Right lobe of liver (tissue), 4 donors: ENCODE measurements around the gene CMPK1.

ENCODE experiments used
- CTCF ChIP-seq, 4 donors: fragments of 200-600 bp in 3 of 4; fragments of 450-650 bp in 1 of 4; IDR thresholded peaks; one replicate each; pipeline versions ENCODE4 v1.5.1 to v1.8.0; 2016 to 2022; ENCODE audit warnings: antibody characterized with exemption in 4 of 4, mild to moderate bottlenecking in 2 of 4
- POLR2A ChIP-seq: fragments of 450-650 bp; IDR thresholded peaks from one replicate; pipeline ENCODE4 v1.6.1; 2017; ENCODE audit warnings: antibody characterized with exemption, mild to moderate bottlenecking
- donor health status: DM: no; HTN: no; CAD: no.
- donor health status: DM: no; HTN: no; CAD: no.
- donor health status: DM: no; HTN: yes; CAD: no.

GRCh38 chr1:47348246-47348645 is 14.7 kb downstream of the CMPK1 start:
- no peak for TF ChIP-seq POLR2A
- no peak for TF ChIP-seq CTCF (IDR thresholded peaks at IDR 0.05)
